A673 (cell line): Measurements from ENCODE around the gene PLB1.

Source experiments
- EZH2 ChIP-seq: fragments of 200-600 bp; sonication (generic); IDR thresholded peaks from 2 replicates; pipeline ENCODE4 v1.6.1; 2017; ENCODE audit warnings: borderline replicate concordance, low read depth, mild to moderate bottlenecking, mixed read lengths, antibody characterized with exemption, low read length; ENCODE audit not compliant: poor library complexity, severe bottlenecking
- TF ChIP-seq, protein P1 (sequence below): fragments of 300-800, 200-600 bp; sonication (generic); conservative IDR thresholded peaks from 2 replicates; pipeline ENCODE4 v1.5.1; 2017; ENCODE audit warnings: low read depth, mild to moderate bottlenecking, antibody characterized with exemption, low read length, moderate library complexity, mixed read lengths

DNA sequence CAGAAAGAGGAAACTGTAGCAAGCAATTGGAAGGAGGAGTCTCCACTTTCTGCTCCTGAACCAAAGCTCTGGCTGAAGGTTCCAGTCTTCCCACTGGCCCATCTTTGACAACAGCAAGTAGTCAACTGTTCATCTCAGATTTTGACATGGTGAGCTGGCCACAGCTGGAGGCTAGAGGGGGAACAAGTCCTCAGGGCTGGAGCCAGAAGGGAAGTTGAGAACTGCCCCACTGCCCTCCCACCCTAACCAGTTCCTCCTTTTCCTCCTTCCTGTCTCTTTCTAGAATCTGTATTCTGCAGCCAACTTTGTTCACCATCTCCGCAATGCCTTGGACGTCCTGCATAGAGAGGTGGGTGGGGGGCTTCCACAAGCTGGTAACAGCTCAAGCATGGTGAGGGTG, 105.8 kb downstream of the PLB1 start:
- TF ChIP-seq EZH2: no peak
- TF ChIP-seq, protein P1, sequence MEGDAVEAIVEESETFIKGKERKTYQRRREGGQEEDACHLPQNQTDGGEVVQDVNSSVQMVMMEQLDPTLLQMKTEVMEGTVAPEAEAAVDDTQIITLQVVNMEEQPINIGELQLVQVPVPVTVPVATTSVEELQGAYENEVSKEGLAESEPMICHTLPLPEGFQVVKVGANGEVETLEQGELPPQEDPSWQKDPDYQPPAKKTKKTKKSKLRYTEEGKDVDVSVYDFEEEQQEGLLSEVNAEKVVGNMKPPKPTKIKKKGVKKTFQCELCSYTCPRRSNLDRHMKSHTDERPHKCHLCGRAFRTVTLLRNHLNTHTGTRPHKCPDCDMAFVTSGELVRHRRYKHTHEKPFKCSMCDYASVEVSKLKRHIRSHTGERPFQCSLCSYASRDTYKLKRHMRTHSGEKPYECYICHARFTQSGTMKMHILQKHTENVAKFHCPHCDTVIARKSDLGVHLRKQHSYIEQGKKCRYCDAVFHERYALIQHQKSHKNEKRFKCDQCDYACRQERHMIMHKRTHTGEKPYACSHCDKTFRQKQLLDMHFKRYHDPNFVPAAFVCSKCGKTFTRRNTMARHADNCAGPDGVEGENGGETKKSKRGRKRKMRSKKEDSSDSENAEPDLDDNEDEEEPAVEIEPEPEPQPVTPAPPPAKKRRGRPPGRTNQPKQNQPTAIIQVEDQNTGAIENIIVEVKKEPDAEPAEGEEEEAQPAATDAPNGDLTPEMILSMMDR: no peak
